GM21381 (cell line): ENCODE data around the gene KDM5B.
"Not testable (repeated sequence)": the region's sequence is repeated elsewhere in the genome, so short reads cannot be mapped to it uniquely, and the experiment has no call there.

Experiments used
- ATAC-seq: cut with Tn5 transposase; IDR thresholded peaks from one replicate; pipeline ENCODE4 v1.9.1; 2021; ENCODE audit warnings: mild to moderate bottlenecking, moderate library complexity; ENCODE audit not compliant: unreplicated experiment

KDM5B gene

GRCh38 chr1:202794051-202794740, 14.0 kb downstream of the KDM5B start:
- ATAC-seq = no peak

- ATAC-seq = no peak
These were observed 17.0 kb downstream of the KDM5B start for GRCh38 chr1:202791077-202791747.

GRCh38 chr1:202788800-202789199, 19.4 kb downstream of the KDM5B start:
- no peak for ATAC-seq

GRCh38 chr1:202786804-202787203, 21.4 kb downstream of the KDM5B start:
- no peak for ATAC-seq

- no peak for ATAC-seq
These were observed 27.0 kb downstream of the KDM5B start for GRCh38 chr1:202781180-202781579.

GRCh38 chr1:202770135-202770534, 38.1 kb downstream of the KDM5B start:
- ATAC-seq = no peak

GRCh38 chr1:202765721-202766120, 42.5 kb downstream of the KDM5B start:
- ATAC-seq = no peak

- ATAC-seq = no peak
These were observed 46.2 kb downstream of the KDM5B start for GRCh38 chr1:202762019-202762418.

- ATAC-seq = no peak
These were observed 47.6 kb downstream of the KDM5B start for GRCh38 chr1:202760589-202760988.

GRCh38 chr1:202756391-202756790, 51.8 kb downstream of the KDM5B start:
- no peak for ATAC-seq

- ATAC-seq = no peak
These were observed 53.9 kb downstream of the KDM5B start for GRCh38 chr1:202754293-202754692.

- ATAC-seq = no peak
These were observed 55.4 kb downstream of the KDM5B start for GRCh38 chr1:202752774-202753173.

GRCh38 chr1:202750761-202751160, 57.5 kb downstream of the KDM5B start:
- ATAC-seq = no peak

- ATAC-seq = no peak
These were observed 58.2 kb downstream of the KDM5B start for GRCh38 chr1:202750024-202750423.

GRCh38 chr1:202745323-202745888, 62.8 kb downstream of the KDM5B start:
- no peak for ATAC-seq

- not testable (repeated sequence) for ATAC-seq
These were observed 63.5 kb downstream of the KDM5B start for GRCh38 chr1:202744770-202745169.

GRCh38 chr1:202742496-202742895, 65.7 kb downstream of the KDM5B start:
- ATAC-seq = no peak

- no peak for ATAC-seq
These were observed 75.0 kb downstream of the KDM5B start for GRCh38 chr1:202733251-202733650.

GRCh38 chr1:202728951-202729350, 79.3 kb downstream of the KDM5B start:
- ATAC-seq = no peak

GRCh38 chr1:202725526-202725925, 82.7 kb downstream of the KDM5B start:
- ATAC-seq = no peak

GRCh38 chr1:202723708-202724107, 84.5 kb downstream of the KDM5B start:
- ATAC-seq = no peak

- ATAC-seq = not testable (repeated sequence)
These were observed 85.2 kb downstream of the KDM5B start for GRCh38 chr1:202723046-202723445.
